GM23338 (cell line): ENCODE data around the gene AOAH. TPM values are rescaled to one million over a fixed set of nuclear protein-coding genes. Genes with fewer than 3 reads are reported as not detected.

Experiments
- ATAC-seq: fragments of 200-7000 bp; cut with Tn5 transposase; 3 replicates; pipeline ENCODE4 v1.9.1; 2020
- DNase-seq: peaks from one replicate; pipeline ENCODE4 v3.0.0-alpha.2; 2015; ENCODE audit warnings: low spot score
- H2AFZ ChIP-seq: fragments of 200-600 bp; sonication (generic); 2 replicates; pipeline ENCODE4 v1.8.0; 2016; ENCODE audit warnings: antibody characterized with exemption, mild to moderate bottlenecking, moderate library complexity
- H3F3A ChIP-seq: fragments of 200-600 bp; sonication (generic); replicated peaks from 2 replicates; pipeline ENCODE4 v1.8.0; 2017; ENCODE audit warnings: antibody characterized with exemption, mixed run types, low read depth
- H3K27ac ChIP-seq: fragments of 200-600 bp; sonication (generic); 2 replicates; pipeline ENCODE4 v1.6.1; 2016; ENCODE audit warnings: low read depth
- H3K27me3 ChIP-seq: fragments of 200-600 bp; sonication (generic); 2 replicates; pipeline ENCODE4 v1.8.0; 2016; ENCODE audit warnings: mild to moderate bottlenecking, mixed run types, moderate library complexity; ENCODE audit not compliant: insufficient read depth
- H3K36me3 ChIP-seq: fragments of 200-600 bp; sonication (generic); 2 replicates; pipeline ENCODE4 v1.8.0; 2016; ENCODE audit warnings: mild to moderate bottlenecking; ENCODE audit not compliant: insufficient read depth
- H3K4me1 ChIP-seq: fragments of 200-600 bp; sonication (generic); 2 replicates; pipeline ENCODE4 v1.8.0; 2016; ENCODE audit warnings: mild to moderate bottlenecking, moderate library complexity; ENCODE audit not compliant: insufficient read depth
- H3K4me2 ChIP-seq: fragments of 200-600 bp; sonication (generic); 2 replicates; pipeline ENCODE4 v1.7.1; 2017; ENCODE audit warnings: mixed run types
- H3K4me3 ChIP-seq: fragments of 200-600 bp; sonication (generic); 2 replicates; pipeline ENCODE4 v1.6.1; 2016; ENCODE audit warnings: mixed run types
- H3K79me2 ChIP-seq: fragments of 200-600 bp; sonication (generic); replicated peaks from 2 replicates; pipeline ENCODE4 v1.8.0; 2017; ENCODE audit warnings: mild to moderate bottlenecking; ENCODE audit not compliant: insufficient read depth
- H3K9me2 ChIP-seq: fragments of 200-600 bp; sonication (generic); 2 replicates; pipeline ENCODE4 v1.8.0; 2017; ENCODE audit not compliant: insufficient read depth
- H4K20me1 ChIP-seq: fragments of 200-600 bp; sonication (generic); replicated peaks from 2 replicates; pipeline ENCODE4 v1.8.0; 2017; ENCODE audit warnings: mild to moderate bottlenecking; ENCODE audit not compliant: insufficient read depth
- H3K27ac Mint-ChIP-seq: 2 replicates; pipeline ENCODE4 v1.8.0; 2020; ENCODE audit warnings: inconsistent platforms, mild to moderate bottlenecking, moderate library complexity, mixed read lengths
- H3K27me3 Mint-ChIP-seq: 3 replicates; pipeline ENCODE4 v1.8.0; 2022; ENCODE audit warnings: low read depth, mild to moderate bottlenecking, moderate library complexity, mixed read lengths, inconsistent platforms; ENCODE audit not compliant: insufficient read depth, poor library complexity
- H3K36me3 Mint-ChIP-seq: 3 replicates; pipeline ENCODE4 v1.8.0; 2021; ENCODE audit warnings: low read depth, mild to moderate bottlenecking, inconsistent platforms, moderate library complexity, mixed read lengths
- H3K4me1 Mint-ChIP-seq: 3 replicates; pipeline ENCODE4 v1.8.0; 2020; ENCODE audit warnings: mild to moderate bottlenecking, inconsistent platforms, mixed read lengths
- H3K4me3 Mint-ChIP-seq: 3 replicates; pipeline ENCODE4 v1.8.0; 2021; ENCODE audit warnings: moderate library complexity, mild to moderate bottlenecking, inconsistent platforms, mixed read lengths
- H3K9me3 Mint-ChIP-seq: 3 replicates; pipeline ENCODE4 v1.8.0; 2020; ENCODE audit warnings: moderate library complexity, mild to moderate bottlenecking, inconsistent platforms, mixed read lengths
- CTCF ChIP-seq, 2 experiments: fragments of 200-600 bp in 1 of 2; sonication (generic) in 1 of 2; conservative IDR thresholded peaks; 2 replicates each; pipeline versions ENCODE4 v1.5.1 to v1.6.1; 2016 to 2017; ENCODE audit warnings: antibody characterized with exemption in 2 of 2, low read depth in 2 of 2, mild to moderate bottlenecking in 2 of 2, moderate library complexity in 1 of 2
- EZH2 ChIP-seq: fragments of 200-600 bp; sonication (generic); IDR thresholded peaks from one replicate; pipeline ENCODE4 v1.8.0; 2017; ENCODE audit warnings: antibody characterized with exemption, mild to moderate bottlenecking, low read depth; ENCODE audit not compliant: unreplicated experiment
- ZNF114 ChIP-seq: fragments of 250-450 bp; sonication (Bioruptor Pico); IDR thresholded peaks from 2 replicates; pipeline ENCODE4 v1.5.0; 2020; ENCODE audit warnings: mild to moderate bottlenecking, moderate library complexity
- ZNF331 ChIP-seq: fragments of 250-450 bp; sonication (Bioruptor Pico); IDR thresholded peaks from 2 replicates; pipeline ENCODE4 v1.5.0; 2020; ENCODE audit warnings: low read depth, mild to moderate bottlenecking, moderate library complexity
- polyA plus RNA-seq: library from polyadenylated mRNA; unstranded; fragments of >200 nt; fragmentation: Nextera tagmentation; extraction: Ambion mirVana; gene quantifications from 2 replicates; pipeline ENCODE4 v1.2.1, GENCODE V29; 2016
- total RNA-seq: library from RNA; depleted of rRNA; stranded (reverse); fragments of >200 nt; shearing (Covaris generic); gene quantifications from 2 replicates; pipeline ENCODE4 v1.2.3, GENCODE V29; 2014
- TF ChIP-seq, protein P1 (sequence below): fragments of 250-450 bp; sonication (Bioruptor Pico); IDR thresholded peaks from 2 replicates; pipeline ENCODE4 v1.5.0; 2020; ENCODE audit warnings: mild to moderate bottlenecking, moderate library complexity
- TF ChIP-seq, protein P2 (sequence below): IDR thresholded peaks from one replicate; pipeline ENCODE4 v1.6.1; 2018; ENCODE audit warnings: antibody characterized with exemption; ENCODE audit not compliant: unreplicated experiment

Gene AOAH
- total and polyA plus RNA-seq, 2 experiments from 2014 or later = not detected

- TF ChIP-seq, protein P1, sequence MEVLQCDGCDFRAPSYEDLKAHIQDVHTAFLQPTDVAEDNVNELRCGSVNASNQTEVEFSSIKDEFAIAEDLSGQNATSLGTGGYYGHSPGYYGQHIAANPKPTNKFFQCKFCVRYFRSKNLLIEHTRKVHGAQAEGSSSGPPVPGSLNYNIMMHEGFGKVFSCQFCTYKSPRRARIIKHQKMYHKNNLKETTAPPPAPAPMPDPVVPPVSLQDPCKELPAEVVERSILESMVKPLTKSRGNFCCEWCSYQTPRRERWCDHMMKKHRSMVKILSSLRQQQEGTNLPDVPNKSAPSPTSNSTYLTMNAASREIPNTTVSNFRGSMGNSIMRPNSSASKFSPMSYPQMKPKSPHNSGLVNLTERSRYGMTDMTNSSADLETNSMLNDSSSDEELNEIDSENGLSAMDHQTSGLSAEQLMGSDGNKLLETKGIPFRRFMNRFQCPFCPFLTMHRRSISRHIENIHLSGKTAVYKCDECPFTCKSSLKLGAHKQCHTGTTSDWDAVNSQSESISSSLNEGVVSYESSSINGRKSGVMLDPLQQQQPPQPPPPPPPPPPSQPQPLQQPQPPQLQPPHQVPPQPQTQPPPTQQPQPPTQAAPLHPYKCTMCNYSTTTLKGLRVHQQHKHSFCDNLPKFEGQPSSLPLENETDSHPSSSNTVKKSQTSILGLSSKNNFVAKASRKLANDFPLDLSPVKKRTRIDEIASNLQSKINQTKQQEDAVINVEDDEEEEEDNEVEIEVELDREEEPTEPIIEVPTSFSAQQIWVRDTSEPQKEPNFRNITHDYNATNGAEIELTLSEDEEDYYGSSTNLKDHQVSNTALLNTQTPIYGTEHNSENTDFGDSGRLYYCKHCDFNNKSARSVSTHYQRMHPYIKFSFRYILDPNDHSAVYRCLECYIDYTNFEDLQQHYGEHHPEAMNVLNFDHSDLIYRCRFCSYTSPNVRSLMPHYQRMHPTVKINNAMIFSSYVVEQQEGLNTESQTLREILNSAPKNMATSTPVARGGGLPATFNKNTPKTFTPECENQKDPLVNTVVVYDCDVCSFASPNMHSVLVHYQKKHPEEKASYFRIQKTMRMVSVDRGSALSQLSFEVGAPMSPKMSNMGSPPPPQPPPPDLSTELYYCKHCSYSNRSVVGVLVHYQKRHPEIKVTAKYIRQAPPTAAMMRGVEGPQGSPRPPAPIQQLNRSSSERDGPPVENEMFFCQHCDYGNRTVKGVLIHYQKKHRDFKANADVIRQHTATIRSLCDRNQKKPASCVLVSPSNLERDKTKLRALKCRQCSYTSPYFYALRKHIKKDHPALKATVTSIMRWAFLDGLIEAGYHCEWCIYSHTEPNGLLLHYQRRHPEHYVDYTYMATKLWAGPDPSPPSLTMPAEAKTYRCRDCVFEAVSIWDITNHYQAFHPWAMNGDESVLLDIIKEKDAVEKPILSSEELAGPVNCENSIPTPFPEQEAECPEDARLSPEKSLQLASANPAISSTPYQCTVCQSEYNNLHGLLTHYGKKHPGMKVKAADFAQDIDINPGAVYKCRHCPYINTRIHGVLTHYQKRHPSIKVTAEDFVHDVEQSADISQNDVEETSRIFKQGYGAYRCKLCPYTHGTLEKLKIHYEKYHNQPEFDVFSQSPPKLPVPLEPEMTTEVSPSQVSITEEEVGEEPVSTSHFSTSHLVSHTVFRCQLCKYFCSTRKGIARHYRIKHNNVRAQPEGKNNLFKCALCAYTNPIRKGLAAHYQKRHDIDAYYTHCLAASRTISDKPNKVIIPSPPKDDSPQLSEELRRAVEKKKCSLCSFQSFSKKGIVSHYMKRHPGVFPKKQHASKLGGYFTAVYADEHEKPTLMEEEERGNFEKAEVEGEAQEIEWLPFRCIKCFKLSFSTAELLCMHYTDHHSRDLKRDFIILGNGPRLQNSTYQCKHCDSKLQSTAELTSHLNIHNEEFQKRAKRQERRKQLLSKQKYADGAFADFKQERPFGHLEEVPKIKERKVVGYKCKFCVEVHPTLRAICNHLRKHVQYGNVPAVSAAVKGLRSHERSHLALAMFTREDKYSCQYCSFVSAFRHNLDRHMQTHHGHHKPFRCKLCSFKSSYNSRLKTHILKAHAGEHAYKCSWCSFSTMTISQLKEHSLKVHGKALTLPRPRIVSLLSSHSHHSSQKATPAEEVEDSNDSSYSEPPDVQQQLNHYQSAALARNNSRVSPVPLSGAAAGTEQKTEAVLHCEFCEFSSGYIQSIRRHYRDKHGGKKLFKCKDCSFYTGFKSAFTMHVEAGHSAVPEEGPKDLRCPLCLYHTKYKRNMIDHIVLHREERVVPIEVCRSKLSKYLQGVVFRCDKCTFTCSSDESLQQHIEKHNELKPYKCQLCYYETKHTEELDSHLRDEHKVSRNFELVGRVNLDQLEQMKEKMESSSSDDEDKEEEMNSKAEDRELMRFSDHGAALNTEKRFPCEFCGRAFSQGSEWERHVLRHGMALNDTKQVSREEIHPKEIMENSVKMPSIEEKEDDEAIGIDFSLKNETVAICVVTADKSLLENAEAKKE (CRISPR knock-in tag) = no peak
- no peak for TF ChIP-seq EZH2
- no peak for TF ChIP-seq ZNF114 (CRISPR knock-in tag)
- no peak for TF ChIP-seq ZNF331 (CRISPR knock-in tag)
These were observed 191.3 kb downstream of the AOAH start (continued) for GRCh38 chr7:36532981-36533499.

- no peak overlapping the region for H3K4me3 ChIP-seq
- Mint-ChIP-seq H3K4me3 (no peak overlapping the region), H3K27me3 (peaks cover 2% of the 10 kb centered on the region), H3K4me1 (no peaks in the 10 kb centered on the region), H3K9me3 (no peaks in the 10 kb centered on the region), H3K27ac (no peak overlapping the region), H3K36me3 (no peaks in the 10 kb centered on the region)
- H3F3A ChIP-seq = no peaks in the 10 kb centered on the region
- no peaks in the 10 kb centered on the region for H3K4me1 ChIP-seq
- H2AFZ ChIP-seq = no peak overlapping the region
- H3K36me3 ChIP-seq = no peaks in the 10 kb centered on the region
- no peaks in the 10 kb centered on the region for H4K20me1 ChIP-seq
- DNase-seq = no peak
- H3K9me2 ChIP-seq = peaks cover 9% of the 10 kb centered on the region; the same call in 1 of the 2 replicates
- H3K27me3 ChIP-seq = no peaks in the 10 kb centered on the region
- no peak overlapping the region for H3K27ac ChIP-seq
- ATAC-seq = no peak
- H3K4me2 ChIP-seq = no peak overlapping the region
- H3K79me2 ChIP-seq = no peaks in the 10 kb centered on the region
- no peak for TF ChIP-seq CTCF (conservative IDR thresholded peaks at IDR 0.05; ENCODE audit: low read depth in 2 of 2)
- TF ChIP-seq, protein P2, sequence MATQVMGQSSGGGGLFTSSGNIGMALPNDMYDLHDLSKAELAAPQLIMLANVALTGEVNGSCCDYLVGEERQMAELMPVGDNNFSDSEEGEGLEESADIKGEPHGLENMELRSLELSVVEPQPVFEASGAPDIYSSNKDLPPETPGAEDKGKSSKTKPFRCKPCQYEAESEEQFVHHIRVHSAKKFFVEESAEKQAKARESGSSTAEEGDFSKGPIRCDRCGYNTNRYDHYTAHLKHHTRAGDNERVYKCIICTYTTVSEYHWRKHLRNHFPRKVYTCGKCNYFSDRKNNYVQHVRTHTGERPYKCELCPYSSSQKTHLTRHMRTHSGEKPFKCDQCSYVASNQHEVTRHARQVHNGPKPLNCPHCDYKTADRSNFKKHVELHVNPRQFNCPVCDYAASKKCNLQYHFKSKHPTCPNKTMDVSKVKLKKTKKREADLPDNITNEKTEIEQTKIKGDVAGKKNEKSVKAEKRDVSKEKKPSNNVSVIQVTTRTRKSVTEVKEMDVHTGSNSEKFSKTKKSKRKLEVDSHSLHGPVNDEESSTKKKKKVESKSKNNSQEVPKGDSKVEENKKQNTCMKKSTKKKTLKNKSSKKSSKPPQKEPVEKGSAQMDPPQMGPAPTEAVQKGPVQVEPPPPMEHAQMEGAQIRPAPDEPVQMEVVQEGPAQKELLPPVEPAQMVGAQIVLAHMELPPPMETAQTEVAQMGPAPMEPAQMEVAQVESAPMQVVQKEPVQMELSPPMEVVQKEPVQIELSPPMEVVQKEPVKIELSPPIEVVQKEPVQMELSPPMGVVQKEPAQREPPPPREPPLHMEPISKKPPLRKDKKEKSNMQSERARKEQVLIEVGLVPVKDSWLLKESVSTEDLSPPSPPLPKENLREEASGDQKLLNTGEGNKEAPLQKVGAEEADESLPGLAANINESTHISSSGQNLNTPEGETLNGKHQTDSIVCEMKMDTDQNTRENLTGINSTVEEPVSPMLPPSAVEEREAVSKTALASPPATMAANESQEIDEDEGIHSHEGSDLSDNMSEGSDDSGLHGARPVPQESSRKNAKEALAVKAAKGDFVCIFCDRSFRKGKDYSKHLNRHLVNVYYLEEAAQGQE = no peak
These were observed 192.3 kb downstream of the AOAH start for GRCh38 chr7:36531951-36532350.
